GM21576 (cell line): ENCODE measurements around the gene HIPK2.
"Not testable (repeated sequence)": the region's sequence is repeated elsewhere in the genome, so short reads cannot be mapped to it uniquely, and the experiment has no call there.

ENCODE experiments used
- ATAC-seq: cut with Tn5 transposase; IDR thresholded peaks from one replicate; pipeline ENCODE4 v1.9.1; 2021; ENCODE audit warnings: mild to moderate bottlenecking, moderate library complexity; ENCODE audit not compliant: unreplicated experiment

Gene HIPK2

GRCh38 chr7:139679731-139680594 lies 97.8 kb downstream of the HIPK2 start:
- ATAC-seq = no peak

GRCh38 chr7:139676390-139676789 lies 101.4 kb downstream of the HIPK2 start:
- ATAC-seq = no peak

GRCh38 chr7:139675127-139676125 lies 102.4 kb downstream of the HIPK2 start:
- ATAC-seq = no peak

- no peak for ATAC-seq
Observed at GRCh38 chr7:139674752-139675126, 103.1 kb downstream of the HIPK2 start.

GRCh38 chr7:139674341-139674740 lies 103.5 kb downstream of the HIPK2 start:
- ATAC-seq = no peak

GRCh38 chr7:139673762-139674161 lies 104.0 kb downstream of the HIPK2 start:
- no peak for ATAC-seq

- peak; percentile 89 for ATAC-seq
Observed at GRCh38 chr7:139673230-139673629, 104.6 kb downstream of the HIPK2 start.

GRCh38 chr7:139671967-139672366 lies 105.8 kb downstream of the HIPK2 start:
- ATAC-seq = no peak

- not testable (repeated sequence) for ATAC-seq
Observed at GRCh38 chr7:139670662-139671061, 107.1 kb downstream of the HIPK2 start.

- ATAC-seq = no peak
Observed at GRCh38 chr7:139669106-139670061, 108.4 kb downstream of the HIPK2 start.

GRCh38 chr7:139667377-139667776 lies 110.4 kb downstream of the HIPK2 start:
- ATAC-seq = no peak

GRCh38 chr7:139666501-139666900 lies 111.3 kb downstream of the HIPK2 start:
- ATAC-seq = no peak

- no peak for ATAC-seq
Observed at GRCh38 chr7:139664434-139664833, 113.4 kb downstream of the HIPK2 start.

GRCh38 chr7:139663608-139664177 lies 114.1 kb downstream of the HIPK2 start:
- no peak for ATAC-seq

GRCh38 chr7:139661903-139662302 lies 115.9 kb downstream of the HIPK2 start:
- ATAC-seq = no peak

GRCh38 chr7:139661043-139661440 lies 116.8 kb downstream of the HIPK2 start:
- no peak for ATAC-seq

- ATAC-seq = no peak
Observed at GRCh38 chr7:139660317-139661042, 117.3 kb downstream of the HIPK2 start.

GRCh38 chr7:139659922-139660316 lies 117.9 kb downstream of the HIPK2 start:
- ATAC-seq = no peak

- no peak for ATAC-seq
Observed at GRCh38 chr7:139658908-139659675, 118.7 kb downstream of the HIPK2 start.
